WERI-Rb-1 (cell line): ENCODE results near the gene ADAMTS18.

Experiments used
- DNase-seq: peaks from one replicate; pipeline ENCODE4 v3.0.0-alpha.2; 2020
- H3K27ac ChIP-seq: fragments of 250-450 bp; sonication (Bioruptor Pico); 2 replicates; pipeline ENCODE4 v1.5.1; 2020; ENCODE audit warnings: mild to moderate bottlenecking, moderate library complexity
- H3K27me3 ChIP-seq: fragments of 250-450 bp; sonication (Bioruptor Pico); 2 replicates; pipeline ENCODE4 v1.5.1; 2021; ENCODE audit warnings: mild to moderate bottlenecking, low read depth, moderate library complexity; ENCODE audit not compliant: insufficient read depth, severe bottlenecking
- H3K36me3 ChIP-seq: fragments of 250-450 bp; sonication (Bioruptor Pico); 2 replicates; pipeline ENCODE4 v1.5.1; 2020; ENCODE audit warnings: mild to moderate bottlenecking, moderate library complexity
- H3K4me3 ChIP-seq: 2 replicates; pipeline ENCODE4 v1.5.1; 2011; ENCODE audit warnings: low read depth, mild to moderate bottlenecking, control low read depth, low read length
- H3K9me3 ChIP-seq: fragments of 250-450 bp; sonication (Bioruptor Pico); 2 replicates; pipeline ENCODE4 v1.5.1; 2021; ENCODE audit warnings: mild to moderate bottlenecking, moderate library complexity; ENCODE audit not compliant: severe bottlenecking
- CTCF ChIP-seq: IDR thresholded peaks from 2 replicates; pipeline ENCODE4 v1.5.1; 2011; ENCODE audit warnings: low read depth, mild to moderate bottlenecking, control low read depth, inconsistent platforms, low read length

ADAMTS18 gene

GRCh38 chr16:77302249-77302648 is 132.6 kb downstream of the ADAMTS18 start:
- Histone ChIP-seq H3K36me3 (no peaks in the 10 kb centered on the region), H3K27ac (no peak overlapping the region), H3K4me3 (no peak overlapping the region), H3K27me3 (peaks cover 3% of the 10 kb centered on the region), H3K9me3 (no peaks in the 10 kb centered on the region)
- no peak for DNase-seq
- no peak for TF ChIP-seq CTCF

- Histone ChIP-seq H3K9me3 (no peaks in the 10 kb centered on the region), H3K4me3 (no peak overlapping the region), H3K27ac (no peak overlapping the region), H3K27me3 (peaks cover 6% of the 10 kb centered on the region), H3K36me3 (no peaks in the 10 kb centered on the region)
- no peak for DNase-seq
- TF ChIP-seq CTCF: no peak
These were observed 134.6 kb downstream of the ADAMTS18 start for GRCh38 chr16:77300256-77300655.

GRCh38 chr16:77299395-77299794 is 135.4 kb downstream of the ADAMTS18 start:
- Histone ChIP-seq H3K36me3 (no peaks in the 10 kb centered on the region), H3K9me3 (no peaks in the 10 kb centered on the region), H3K27me3 (peaks cover 6% of the 10 kb centered on the region), H3K4me3 (no peak overlapping the region), H3K27ac (no peak overlapping the region)
- TF ChIP-seq CTCF: no peak
- DNase-seq: no peak

- Histone ChIP-seq H3K9me3 (no peaks in the 10 kb centered on the region), H3K27me3 (peaks cover 6% of the 10 kb centered on the region), H3K4me3 (no peak overlapping the region), H3K27ac (no peak overlapping the region), H3K36me3 (no peaks in the 10 kb centered on the region)
- no peak for DNase-seq
- no peak for TF ChIP-seq CTCF
These were observed 136.1 kb downstream of the ADAMTS18 start for GRCh38 chr16:77298418-77299360.

- no peak for DNase-seq
- Histone ChIP-seq H3K27me3 (peaks cover 6% of the 10 kb centered on the region), H3K9me3 (no peaks in the 10 kb centered on the region), H3K36me3 (no peaks in the 10 kb centered on the region), H3K4me3 (no peak overlapping the region), H3K27ac (no peak overlapping the region)
- no peak for TF ChIP-seq CTCF
These were observed 136.8 kb downstream of the ADAMTS18 start for GRCh38 chr16:77297996-77298395.
